GM10248 (cell line): ENCODE results near the gene ZC2HC1B.

Experiments used
- CTCF ChIA-PET: fragments of 300-600 bp; sonication (Branson Sonifier 250); formaldehyde crosslinking; extraction: SDS; loops from one replicate; lab custom pipeline; 2021; ENCODE audit warnings: antibody characterized with exemption; lab: Yijun Ruan, JAX
- POLR2A ChIA-PET: fragments of 350-650 bp; sonication (Branson Sonifier 250); formaldehyde crosslinking; extraction: SDS; loops from one replicate; lab custom pipeline; 2020; ENCODE audit warnings: antibody characterized with exemption; lab: Yijun Ruan, JAX
- DNase-seq: peaks from one replicate; pipeline ENCODE4 v3.0.0; 2012; ENCODE audit errors: extremely low spot score
- CTCF ChIP-seq: IDR thresholded peaks from 2 replicates; pipeline ENCODE4 v1.5.1; 2012; ENCODE audit warnings: mild to moderate bottlenecking, low read depth; ENCODE audit errors: extremely low read depth, missing control alignments, control extremely low read depth

The ZC2HC1B gene

GRCh38 chr6:143971482-143972205 is 107.4 kb downstream of the ZC2HC1B start:
- CTCF ChIA-PET = interaction anchor here (0.8 to 1.5 kb wide), 4 partner anchors 10 to 22 kb away, joined by 3 to 4 read pairs (median 4); no protein-coding TSS in a partner anchor
- no peak for DNase-seq
- POLR2A ChIA-PET = no interaction called here
- no peak for TF ChIP-seq CTCF

- no peak for DNase-seq
- ChIA-PET POLR2A (no interaction called here), CTCF (interaction anchor here (1.0 to 1.3 kb wide), 3 partner anchors 22 to 40 kb away, joined by 3 to 4 read pairs (median 4); no protein-coding TSS in a partner anchor)
- no peak for TF ChIP-seq CTCF
Observed at GRCh38 chr6:143973097-143973966, 109.1 kb downstream of the ZC2HC1B start.

GRCh38 chr6:143974089-143974488 is 109.8 kb downstream of the ZC2HC1B start:
- no peak for DNase-seq
- POLR2A ChIA-PET = no interaction called here
- TF ChIP-seq CTCF = no peak
- CTCF ChIA-PET = interaction anchor here (1.0 to 1.3 kb wide), 4 partner anchors 13 to 40 kb away, joined by 3 to 4 read pairs (median 4); no protein-coding TSS in a partner anchor

- TF ChIP-seq CTCF = no peak
- POLR2A ChIA-PET = no interaction called here
- CTCF ChIA-PET = interaction anchor here (1.3 kb wide), 1 partner anchor 36 kb away, joined by 4 read pairs; no protein-coding TSS in a partner anchor
- no peak for DNase-seq
Observed at GRCh38 chr6:143976806-143977349, 112.6 kb downstream of the ZC2HC1B start.

- POLR2A ChIA-PET = interaction anchor here (0.7 kb wide), 1 partner anchor 166 kb away, joined by 4 read pairs; no protein-coding TSS in a partner anchor
- TF ChIP-seq CTCF = no peak
- CTCF ChIA-PET = interaction anchor here (1.2 to 5.3 kb wide), 2 partner anchors 9 to 39 kb away, joined by 3 to 27 read pairs; no protein-coding TSS in a partner anchor
- no peak for DNase-seq
Observed at GRCh38 chr6:143980921-143981320, 116.6 kb downstream of the ZC2HC1B start.

GRCh38 chr6:143982968-143983367 is 118.7 kb downstream of the ZC2HC1B start:
- ChIA-PET CTCF (interaction anchor here (1.5 to 5.3 kb wide), 3 partner anchors 30 to 41 kb away, joined by 4 to 27 read pairs (median 5); no protein-coding TSS in a partner anchor), POLR2A (no interaction called here)
- no peak for TF ChIP-seq CTCF
- DNase-seq = no peak
